Stimulated activated CD8-positive, alpha-beta memory T cell treated with anti-CD3 and anti-CD28 coated beads, Interleukin-4, amount 100 ng/mL, for 24 hours (primary cell): ENCODE data around the gene ITGA6.
A peak's percentile ranks its signal among the peaks of the same experiment; 100 is the strongest.

ENCODE experiments used
- DNase-seq: peaks from one replicate; pipeline ENCODE4 v3.0.0-alpha.2; 2020; ENCODE audit warnings: low read depth

The ITGA6 gene

DNA sequence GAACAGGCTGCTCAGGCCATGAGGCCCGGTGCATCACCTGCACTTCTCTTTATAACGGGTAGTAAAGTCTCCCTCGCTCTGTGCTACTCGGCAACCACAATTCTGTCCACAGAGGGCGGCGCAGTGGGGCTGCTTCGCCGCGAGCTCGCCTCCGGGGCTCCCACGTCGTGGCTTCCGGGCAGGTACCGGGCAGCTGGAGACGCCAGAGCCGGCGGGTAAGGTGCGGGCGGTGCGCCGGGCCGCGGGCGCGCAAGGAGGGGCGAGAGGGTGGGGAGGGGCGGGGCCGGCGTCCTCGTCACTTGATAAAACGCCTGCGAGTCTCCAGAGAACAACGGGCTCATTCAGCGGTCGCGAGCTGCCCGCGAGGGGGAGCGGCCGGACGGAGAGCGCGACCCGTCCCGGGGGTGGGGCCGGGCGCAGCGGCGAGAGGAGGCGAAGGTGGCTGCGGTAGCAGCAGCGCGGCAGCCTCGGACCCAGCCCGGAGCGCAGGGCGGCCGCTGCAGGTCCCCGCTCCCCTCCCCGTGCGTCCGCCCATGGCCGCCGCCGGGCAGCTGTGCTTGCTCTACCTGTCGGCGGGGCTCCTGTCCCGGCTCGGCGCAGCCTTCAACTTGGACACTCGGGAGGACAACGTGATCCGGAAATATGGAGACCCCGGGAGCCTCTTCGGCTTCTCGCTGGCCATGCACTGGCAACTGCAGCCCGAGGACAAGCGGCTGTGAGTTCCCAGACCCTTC lies at the start of gene ITGA6:
ITGA6 (plus strand) TSS at position 331 of the 734 bp plus-strand sequence.
- peak; percentile 67 for DNase-seq

DNA sequence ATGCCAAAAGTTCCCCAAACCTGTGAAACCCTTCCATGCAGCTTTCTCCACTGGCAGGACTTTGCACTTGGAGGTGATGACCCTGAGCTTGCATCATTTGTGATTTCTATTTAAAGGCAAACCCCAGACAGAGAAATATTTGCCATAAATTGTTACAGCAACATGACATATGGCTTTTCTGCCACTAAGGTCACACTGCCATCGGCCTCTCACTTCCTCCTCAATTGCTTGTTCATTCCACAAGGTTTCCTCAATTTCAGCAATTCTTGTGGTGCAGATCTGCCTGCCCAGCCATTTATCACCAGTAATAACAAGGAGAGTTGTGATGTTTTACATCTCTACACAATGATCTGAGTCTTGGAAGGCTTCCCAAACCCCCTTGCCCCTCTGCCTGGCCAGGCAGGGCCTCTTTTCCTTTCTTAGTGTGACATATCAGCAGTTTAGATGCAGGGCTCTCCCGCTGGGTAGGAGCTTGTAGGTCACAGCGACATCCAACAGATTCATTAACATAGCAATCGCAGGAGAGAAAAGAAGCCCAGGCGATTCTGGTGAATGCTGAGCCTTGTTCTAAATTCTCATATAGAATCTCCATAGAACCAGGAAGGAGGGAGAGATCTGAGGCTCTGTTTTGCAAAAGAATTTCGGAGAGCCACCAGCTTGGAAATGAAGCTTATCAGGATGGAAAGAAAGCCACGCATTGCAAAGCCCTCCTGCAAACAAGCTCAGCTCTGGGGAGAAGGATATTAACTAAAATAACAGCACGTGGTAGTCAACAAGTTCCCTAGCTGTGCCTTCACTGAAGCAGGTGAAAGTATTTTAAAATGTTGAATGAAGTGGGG lies 46.7 kb upstream of the ITGA6 start:
- DNase-seq = no peak

GRCh38 chr2:172381275-172382027 lies 45.9 kb upstream of the ITGA6 start:
- DNase-seq = no peak

GRCh38 chr2:172387361-172387760 lies 40.0 kb upstream of the ITGA6 start:
- no peak for DNase-seq

- no peak for DNase-seq
Observed at GRCh38 chr2:172389685-172390339, 37.6 kb upstream of the ITGA6 start.

DNA sequence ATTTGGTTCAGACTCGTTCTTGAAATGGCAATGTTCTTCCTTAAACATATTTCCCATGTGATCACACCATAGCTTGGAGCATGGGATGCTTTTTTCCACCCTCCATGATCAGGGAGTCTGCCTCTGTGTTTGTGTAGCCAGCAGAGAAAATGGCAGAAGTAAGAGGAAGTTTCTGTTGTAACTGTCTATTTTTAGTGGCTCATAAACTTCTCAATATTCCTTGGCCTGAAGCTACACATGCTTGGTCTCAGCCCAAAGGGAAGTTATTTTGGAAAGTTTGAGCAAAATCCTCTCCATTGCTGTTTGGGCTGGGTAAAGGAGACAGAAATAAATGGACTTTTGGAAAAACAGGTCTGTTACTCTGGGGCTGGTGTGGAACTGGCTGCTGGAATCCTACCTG lies 33.4 kb upstream of the ITGA6 start:
- no peak for DNase-seq

DNA sequence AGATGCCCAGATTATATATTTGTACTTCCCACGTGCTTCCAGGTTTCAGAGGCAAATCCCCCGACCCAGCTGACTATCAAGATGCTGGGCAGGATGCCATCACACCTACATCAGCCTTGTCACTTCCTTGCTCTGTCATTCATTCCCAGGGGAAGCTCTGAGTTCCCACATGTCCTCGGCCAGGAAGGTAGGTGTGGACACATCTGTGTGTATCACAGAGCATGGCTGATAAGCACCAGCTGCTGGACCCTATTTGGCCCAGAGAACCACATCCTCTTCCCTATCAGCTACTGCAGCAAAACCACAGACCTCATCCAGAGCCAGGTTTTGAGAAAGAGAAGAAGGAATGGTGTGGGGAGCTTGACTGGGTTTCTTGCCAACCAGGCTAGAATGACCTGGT lies 31.9 kb upstream of the ITGA6 start:
- no peak for DNase-seq

GRCh38 chr2:172397148-172397834 lies 30.1 kb upstream of the ITGA6 start:
- no peak for DNase-seq

DNA sequence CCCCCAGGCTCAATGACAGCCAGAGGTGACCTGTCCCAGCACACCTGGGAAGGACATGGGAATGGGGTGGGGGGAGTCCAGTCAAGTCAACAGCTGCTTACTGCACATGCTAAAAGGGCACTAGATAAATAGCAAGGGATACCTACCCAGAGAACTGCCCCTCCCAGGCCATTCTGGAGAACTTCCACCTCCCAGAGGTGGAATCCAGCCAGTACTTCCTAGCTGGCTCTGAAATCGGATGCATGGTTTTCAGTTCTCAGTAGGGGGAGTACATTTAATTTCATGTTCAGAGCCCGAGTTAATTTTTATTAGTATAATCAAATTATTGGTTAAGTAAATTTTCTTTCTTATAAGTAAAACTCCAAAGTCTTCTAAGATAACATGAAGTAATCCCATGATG lies 28.9 kb upstream of the ITGA6 start:
- no peak for DNase-seq

DNA sequence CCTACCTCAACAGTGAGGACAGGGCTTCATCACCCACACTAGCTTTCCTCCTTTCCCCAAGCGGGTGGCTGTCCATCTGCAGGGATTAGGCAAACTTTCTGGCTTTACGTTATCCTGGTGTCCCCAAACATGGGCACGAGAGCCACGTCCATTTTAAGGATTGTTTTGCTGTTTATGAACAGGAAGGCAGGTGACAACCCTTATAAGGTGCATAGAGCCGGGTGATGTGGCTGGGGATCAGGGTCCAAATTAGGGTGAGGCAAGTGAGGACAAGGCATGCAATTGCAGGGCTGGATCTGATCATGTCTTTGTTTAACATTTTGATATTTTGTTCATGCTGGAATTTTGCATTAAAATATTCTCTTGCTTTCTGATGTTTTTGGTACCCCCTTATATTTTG lies 27.6 kb upstream of the ITGA6 start:
- no peak for DNase-seq

DNA sequence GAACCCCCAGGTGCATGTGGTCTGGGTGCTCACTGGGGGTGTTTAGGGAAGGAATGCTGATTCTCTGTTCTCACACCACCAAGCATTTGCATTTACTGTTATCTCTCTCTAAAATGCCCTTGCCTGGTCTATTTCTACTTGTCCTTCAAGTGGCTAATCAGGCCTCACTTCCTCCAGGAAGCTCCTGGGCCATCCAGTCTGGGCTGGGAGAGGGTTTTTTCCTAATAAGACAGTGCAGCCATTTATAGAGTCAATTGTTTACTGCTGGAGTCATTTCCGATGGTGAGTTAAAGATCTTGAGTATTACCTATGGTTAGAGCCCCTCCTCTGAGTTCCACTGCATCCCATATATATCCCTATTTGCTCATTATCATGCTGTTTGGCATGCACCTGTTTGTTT lies 25.2 kb upstream of the ITGA6 start:
- DNase-seq = no peak

DNA sequence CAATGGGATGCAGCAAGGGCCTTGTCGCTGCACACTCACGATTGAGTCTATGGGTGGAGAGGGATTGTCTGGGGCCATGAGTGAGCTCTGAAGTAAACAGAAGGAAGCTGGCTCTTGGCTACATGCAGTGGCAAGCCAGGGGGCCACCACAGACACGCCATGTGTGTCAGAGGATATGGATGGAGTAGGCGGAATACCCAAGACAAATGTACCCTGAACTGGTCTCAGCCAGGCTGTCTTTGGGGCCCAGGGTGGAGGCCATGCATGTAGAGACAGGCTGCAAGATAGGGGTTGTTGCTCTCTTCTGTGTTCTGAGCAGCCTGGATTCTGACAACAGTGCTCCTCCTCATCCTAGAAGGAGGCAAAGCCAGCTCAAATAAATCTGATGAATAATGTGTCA lies 24.0 kb upstream of the ITGA6 start:
- DNase-seq = no peak

GRCh38 chr2:172403881-172404468 lies 23.4 kb upstream of the ITGA6 start:
- no peak for DNase-seq

DNA sequence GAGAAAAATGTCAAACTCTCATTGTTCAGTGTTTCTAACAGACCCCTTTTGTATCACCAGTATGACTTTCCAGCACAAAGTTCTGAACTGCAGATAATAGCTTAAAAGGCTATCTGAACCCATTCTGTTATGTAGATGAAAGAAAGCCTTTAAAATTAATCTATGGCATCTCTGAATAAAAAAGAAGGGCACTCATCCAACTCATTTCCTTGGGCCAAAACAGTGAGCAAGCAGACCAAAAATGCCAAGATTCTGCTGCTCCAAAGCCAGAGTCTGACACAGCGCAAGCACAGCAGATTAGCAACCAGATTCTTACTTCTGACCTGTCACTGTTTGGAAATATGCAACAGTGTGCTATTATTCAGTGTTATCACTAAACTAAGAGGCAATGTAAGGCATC lies 22.6 kb upstream of the ITGA6 start:
- DNase-seq = no peak

GRCh38 chr2:172405673-172406072 lies 21.7 kb upstream of the ITGA6 start:
- DNase-seq = no peak

GRCh38 chr2:172408143-172408766 lies 19.1 kb upstream of the ITGA6 start:
- no peak for DNase-seq

DNA sequence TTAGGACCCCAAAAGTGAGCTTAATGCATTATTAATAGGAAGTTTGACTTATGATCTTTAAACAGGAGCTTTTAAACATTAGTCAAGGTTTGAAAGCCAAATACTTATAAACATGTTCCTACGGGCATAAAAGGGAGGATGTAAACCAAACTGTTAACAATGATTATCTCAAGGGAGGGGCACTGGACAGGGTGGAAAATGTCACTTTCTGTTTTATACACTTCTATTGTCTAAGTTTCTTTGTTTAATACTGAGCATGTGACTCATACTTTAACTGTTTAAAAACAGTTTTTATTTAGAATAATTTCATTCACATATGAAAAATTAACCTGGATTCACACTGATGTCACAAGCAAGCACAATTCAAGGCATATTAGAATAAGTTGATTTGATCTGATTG lies 18.3 kb upstream of the ITGA6 start:
- DNase-seq = no peak

- DNase-seq = no peak
Observed at GRCh38 chr2:172412984-172413492, 14.3 kb upstream of the ITGA6 start.

- DNase-seq = no peak
Observed at GRCh38 chr2:172415157-172415864, 12.1 kb upstream of the ITGA6 start.

DNA sequence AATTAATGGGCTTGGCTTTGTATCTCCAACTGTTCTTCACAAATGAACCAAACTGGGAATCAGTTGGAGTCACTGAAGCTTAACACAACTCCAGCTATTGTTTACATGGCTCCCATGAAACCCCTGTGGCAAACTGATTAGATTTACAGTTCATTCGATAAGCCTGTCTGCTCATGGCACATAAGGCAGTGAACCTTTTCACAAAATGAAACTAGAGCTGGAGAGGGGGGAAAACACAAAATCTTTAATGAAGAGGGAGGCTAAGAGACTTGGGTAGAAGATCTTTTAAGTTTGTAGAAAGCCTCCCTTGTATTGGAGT lies 11.6 kb upstream of the ITGA6 start:
- DNase-seq = no peak
